HEK293 (cell line): ENCODE measurements around the gene NAXE.

Source experiments
- PBX3 ChIP-seq: sonication (generic); formaldehyde crosslinking; IDR thresholded peaks from 2 replicates; pipeline ENCODE4 v1.8.1; 2022; ENCODE audit warnings: mild to moderate bottlenecking, moderate library complexity, missing genetic modification reagents
- YY1 ChIP-seq: fragments of 450-650 bp; formaldehyde crosslinking; IDR thresholded peaks from 2 replicates; pipeline ENCODE4 v1.5.1; 2018; ENCODE audit warnings: missing biosample characterization, missing genetic modification characterization
- ZBTB17 ChIP-seq: fragments of 450-650 bp; formaldehyde crosslinking; IDR thresholded peaks from 2 replicates; pipeline ENCODE4 v1.5.1; 2016; ENCODE audit warnings: missing biosample characterization, missing genetic modification characterization
- ZNF138 ChIP-seq: fragments of 450-650 bp; formaldehyde crosslinking; IDR thresholded peaks from 2 replicates; pipeline ENCODE4 v1.5.1; 2016; ENCODE audit warnings: missing biosample characterization, missing genetic modification characterization, borderline replicate concordance
- ZNF362 ChIP-seq: fragments of 450-650 bp; formaldehyde crosslinking; IDR thresholded peaks from 2 replicates; pipeline ENCODE4 v1.5.1; 2016; ENCODE audit warnings: missing biosample characterization, missing genetic modification characterization
- ZNF510 ChIP-seq: fragments of 450-650 bp; formaldehyde crosslinking; IDR thresholded peaks from 2 replicates; pipeline ENCODE4 v1.5.1; 2018; ENCODE audit warnings: mild to moderate bottlenecking, missing genetic modification characterization, missing biosample characterization; ENCODE audit not compliant: insufficient replicate concordance
- ZNF837 ChIP-seq: fragments of 450-650 bp; formaldehyde crosslinking; IDR thresholded peaks from 2 replicates; pipeline ENCODE4 v1.5.1; 2016; ENCODE audit warnings: missing biosample characterization, missing genetic modification characterization
- ZSCAN30 ChIP-seq: fragments of 450-650 bp; IDR thresholded peaks from 2 replicates; pipeline ENCODE4 v1.5.1; 2018; ENCODE audit warnings: missing biosample characterization, mild to moderate bottlenecking, missing genetic modification characterization, moderate library complexity
- TF ChIP-seq, protein P1 (sequence below): fragments of 450-650 bp; formaldehyde crosslinking; IDR thresholded peaks from 2 replicates; pipeline ENCODE4 v1.5.1; 2016; ENCODE audit warnings: missing biosample characterization, missing genetic modification characterization

GRCh38 chr1:156593661-156593989 lies 2.0 kb downstream of the NAXE start:
- TF ChIP-seq, protein P1, sequence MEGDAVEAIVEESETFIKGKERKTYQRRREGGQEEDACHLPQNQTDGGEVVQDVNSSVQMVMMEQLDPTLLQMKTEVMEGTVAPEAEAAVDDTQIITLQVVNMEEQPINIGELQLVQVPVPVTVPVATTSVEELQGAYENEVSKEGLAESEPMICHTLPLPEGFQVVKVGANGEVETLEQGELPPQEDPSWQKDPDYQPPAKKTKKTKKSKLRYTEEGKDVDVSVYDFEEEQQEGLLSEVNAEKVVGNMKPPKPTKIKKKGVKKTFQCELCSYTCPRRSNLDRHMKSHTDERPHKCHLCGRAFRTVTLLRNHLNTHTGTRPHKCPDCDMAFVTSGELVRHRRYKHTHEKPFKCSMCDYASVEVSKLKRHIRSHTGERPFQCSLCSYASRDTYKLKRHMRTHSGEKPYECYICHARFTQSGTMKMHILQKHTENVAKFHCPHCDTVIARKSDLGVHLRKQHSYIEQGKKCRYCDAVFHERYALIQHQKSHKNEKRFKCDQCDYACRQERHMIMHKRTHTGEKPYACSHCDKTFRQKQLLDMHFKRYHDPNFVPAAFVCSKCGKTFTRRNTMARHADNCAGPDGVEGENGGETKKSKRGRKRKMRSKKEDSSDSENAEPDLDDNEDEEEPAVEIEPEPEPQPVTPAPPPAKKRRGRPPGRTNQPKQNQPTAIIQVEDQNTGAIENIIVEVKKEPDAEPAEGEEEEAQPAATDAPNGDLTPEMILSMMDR: no peak
- TF ChIP-seq ZSCAN30 (tag by site-specific recombination) (no peak), ZNF510 (tag by site-specific recombination) (no peak), PBX3 (CRISPR knock-in tag) (no peak), ZNF138 (tag by site-specific recombination) (no peak), ZNF362 (tag by site-specific recombination) (no peak), ZNF837 (no peak), YY1 (tag by site-specific recombination) (no peak), ZBTB17 (tag by site-specific recombination) (no peak)
